NCI-H146 treated with DMSO at 0.1 percent for 48 hours (cell line): ENCODE measurements around the gene MRPL48.
"Not testable (repeated sequence)": the region's sequence is repeated elsewhere in the genome, so short reads cannot be mapped to it uniquely, and the experiment has no call there.

Experiments used
- DNase-seq: peaks from one replicate; lab custom pipeline; 2025; ENCODE audit not compliant: unreplicated experiment; lab: John Stamatoyannopoulos, UW

Gene MRPL48

DNA sequence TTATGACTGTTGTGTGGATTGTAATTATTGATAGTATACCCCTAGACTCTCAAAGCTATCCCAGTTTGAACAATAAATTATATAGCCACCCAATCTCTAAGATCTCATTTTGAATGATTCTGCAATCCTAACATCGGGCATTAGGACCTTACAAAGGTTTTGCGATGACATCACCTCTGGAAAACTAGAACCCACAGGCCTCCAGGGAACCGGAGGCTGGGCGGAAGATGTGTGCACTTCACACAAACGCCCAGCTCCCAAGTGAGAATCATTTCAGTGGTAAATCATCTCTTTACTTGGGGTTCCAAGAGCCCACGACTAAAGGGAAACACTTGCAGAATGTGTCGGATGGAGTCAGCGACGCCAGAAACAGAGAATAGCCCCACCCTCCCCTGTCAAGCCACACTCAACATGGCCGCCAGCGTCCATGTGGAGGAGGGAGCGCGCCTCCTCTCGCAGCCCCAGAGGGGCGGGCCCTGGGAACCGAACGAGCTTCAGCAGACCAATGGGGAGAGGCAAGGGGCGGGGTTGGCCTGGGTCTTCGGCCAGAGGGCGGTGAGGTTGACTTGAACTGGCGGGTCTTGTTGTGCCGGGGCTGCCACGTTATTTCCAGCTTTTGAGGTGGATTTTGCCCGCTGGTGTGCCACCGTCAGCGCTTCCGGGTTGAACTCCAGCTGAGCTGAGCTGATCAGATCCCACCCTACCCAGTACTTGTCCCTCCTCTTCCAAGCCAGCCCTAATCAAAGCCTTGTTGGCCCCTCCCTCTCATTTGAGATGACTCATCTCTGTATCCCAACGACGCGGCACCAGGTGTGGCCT is 8.4 kb upstream of the MRPL48 start:
- DNase-seq: peak; percentile 97

GRCh38 chr11:73781303-73781702 is 6.4 kb upstream of the MRPL48 start:
- DNase-seq: no peak

- peak; percentile 2 for DNase-seq
Measured at GRCh38 chr11:73783483-73784020, 4.1 kb upstream of the MRPL48 start.

- peak; percentile 47 for DNase-seq
Measured at GRCh38 chr11:73784080-73784634, 3.5 kb upstream of the MRPL48 start.

- no peak for DNase-seq
Measured at GRCh38 chr11:73784734-73785133, 2.9 kb upstream of the MRPL48 start.

DNA sequence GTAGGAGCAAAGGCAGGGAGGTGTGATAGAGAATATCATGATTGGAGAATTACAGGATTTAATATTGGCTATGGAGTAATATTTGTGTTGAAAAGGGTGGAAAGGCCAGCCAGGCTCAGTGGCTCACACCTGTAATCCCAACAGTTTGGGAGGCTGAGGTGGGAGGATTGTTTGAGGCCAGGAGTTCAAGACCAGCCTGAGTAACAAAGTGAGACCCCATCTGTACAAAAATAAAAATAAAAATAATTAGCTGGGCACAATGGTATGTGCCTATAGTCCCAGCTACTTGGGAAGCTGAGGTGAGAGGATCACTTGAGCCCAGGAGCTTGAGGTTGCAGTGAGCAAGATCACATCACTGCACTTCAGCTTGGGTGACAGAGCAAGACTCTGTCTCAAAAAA is 2.2 kb upstream of the MRPL48 start:
- DNase-seq: not testable (repeated sequence)

GRCh38 chr11:73787051-73787642 is 527 bp upstream of the MRPL48 start:
- no peak for DNase-seq

DNA sequence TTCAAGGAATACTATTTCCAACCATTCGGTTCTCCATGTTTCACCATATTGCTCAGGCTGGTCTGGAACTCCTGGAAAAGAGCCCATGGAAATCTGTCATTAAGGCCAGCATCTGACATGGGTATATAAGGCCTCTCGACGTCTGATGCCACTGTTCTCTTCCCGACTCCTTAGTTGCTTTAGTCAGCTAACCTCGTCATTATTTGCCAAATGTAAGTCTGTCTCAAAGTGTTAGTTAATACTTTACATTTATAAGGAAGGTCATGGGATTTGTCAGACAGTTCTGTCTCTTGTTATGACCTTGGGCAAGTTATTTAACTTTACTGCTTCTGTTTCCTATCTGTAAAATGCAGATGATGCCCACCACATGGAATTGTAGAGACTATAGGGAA is 1.6 kb downstream of the MRPL48 start:
- DNase-seq: no peak

- DNase-seq: peak; percentile 9
Measured at GRCh38 chr11:73792584-73792983, 4.9 kb downstream of the MRPL48 start.

DNA sequence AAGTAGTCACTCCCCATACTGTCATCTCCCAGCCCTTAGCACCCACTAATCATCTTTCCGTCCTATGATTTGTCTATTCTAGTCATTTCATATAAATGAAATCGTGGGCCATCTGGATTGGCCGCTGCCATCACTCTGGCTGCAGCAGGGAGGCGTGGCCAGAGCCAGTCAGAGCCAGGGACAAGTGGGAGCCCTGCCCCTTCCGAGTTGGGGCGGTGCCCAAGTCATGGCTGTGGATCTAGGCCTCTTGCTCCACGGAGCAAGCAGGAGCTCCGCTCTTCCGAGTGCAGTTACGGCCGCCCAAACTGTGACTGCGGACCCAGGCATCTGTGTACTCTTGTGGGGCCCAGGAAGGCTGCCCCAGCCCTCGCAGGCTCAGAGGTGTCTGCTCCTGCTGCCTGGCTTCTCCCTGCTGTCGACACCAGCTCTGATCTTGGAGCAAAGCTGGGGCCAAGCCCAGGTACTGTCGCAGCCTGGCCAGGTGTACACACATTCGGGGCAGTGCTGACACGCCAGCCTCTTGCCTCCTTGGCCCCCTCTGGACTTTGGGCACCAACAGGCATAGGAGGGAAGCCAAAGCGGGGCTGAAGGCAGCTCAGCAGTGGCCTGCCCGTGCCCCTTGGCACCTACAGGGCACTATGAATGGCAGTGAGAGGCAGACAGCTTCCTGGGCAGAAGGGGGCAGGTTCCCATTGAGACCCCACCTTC is 8.4 kb downstream of the MRPL48 start:
- no peak for DNase-seq

- DNase-seq: no peak
Measured at GRCh38 chr11:73797457-73797856, 9.8 kb downstream of the MRPL48 start.

- no peak for DNase-seq
Measured at GRCh38 chr11:73800276-73800806, 12.7 kb downstream of the MRPL48 start.

DNA sequence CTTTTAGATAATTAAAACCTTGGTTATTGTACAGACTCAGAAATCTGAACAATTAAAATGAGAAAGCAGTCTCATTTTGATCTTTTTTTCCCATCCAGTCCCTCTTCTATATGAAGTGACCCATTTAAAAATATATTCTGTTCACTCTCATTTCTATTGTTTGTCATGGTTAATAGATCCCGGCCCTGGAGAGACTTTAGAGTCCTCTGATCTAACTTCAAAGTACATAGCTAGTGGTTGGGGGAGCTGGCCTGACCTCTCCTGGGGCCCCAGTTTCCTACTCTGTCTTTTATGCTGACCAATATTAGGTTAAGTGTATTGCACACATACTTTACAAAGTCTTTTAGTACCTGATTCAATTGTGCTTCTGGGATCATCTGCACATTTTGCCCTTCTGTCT is 13.5 kb downstream of the MRPL48 start:
- no peak for DNase-seq

GRCh38 chr11:73804712-73805111 is 17.0 kb downstream of the MRPL48 start:
- peak; percentile 58 for DNase-seq

GRCh38 chr11:73808052-73808451 is 20.4 kb downstream of the MRPL48 start:
- DNase-seq: no peak

DNA sequence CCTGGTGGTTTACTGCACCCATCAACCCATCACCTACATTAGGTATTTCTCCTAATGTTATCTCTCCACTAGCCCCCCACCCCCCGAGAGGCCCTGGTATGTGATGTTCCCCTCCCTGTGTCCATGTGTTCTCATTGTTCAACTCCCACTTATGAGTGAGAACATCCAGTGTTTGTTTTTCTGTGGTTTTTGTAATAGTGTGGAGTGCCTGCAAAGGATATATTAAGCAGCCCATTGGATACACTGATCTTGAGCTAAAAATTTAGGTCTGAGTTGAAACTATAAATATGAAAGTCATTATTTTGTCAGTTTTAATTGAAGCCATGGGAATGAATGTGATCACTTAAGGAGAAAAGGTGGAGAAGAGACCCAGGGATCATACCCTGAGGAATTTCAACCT is 23.0 kb downstream of the MRPL48 start:
- no peak for DNase-seq

DNA sequence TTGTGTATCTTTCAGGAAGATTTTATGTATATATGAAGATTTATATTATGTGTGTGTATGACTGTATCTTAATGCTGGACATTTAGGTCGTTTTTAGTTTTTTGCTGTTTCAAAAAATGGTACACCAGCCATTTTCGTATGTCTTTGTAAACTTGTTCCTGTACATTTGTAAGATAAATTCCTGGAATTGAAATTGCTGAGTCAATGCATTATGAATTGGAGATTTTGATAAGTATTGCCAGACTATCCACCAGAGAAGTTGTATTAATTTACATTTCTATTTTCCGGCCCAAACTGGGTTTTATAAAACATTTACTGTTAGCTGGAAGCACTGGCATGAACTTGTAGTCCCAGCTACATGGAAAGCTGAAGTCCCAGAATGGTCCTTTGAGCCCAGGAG is 24.6 kb downstream of the MRPL48 start:
- no peak for DNase-seq

DNA sequence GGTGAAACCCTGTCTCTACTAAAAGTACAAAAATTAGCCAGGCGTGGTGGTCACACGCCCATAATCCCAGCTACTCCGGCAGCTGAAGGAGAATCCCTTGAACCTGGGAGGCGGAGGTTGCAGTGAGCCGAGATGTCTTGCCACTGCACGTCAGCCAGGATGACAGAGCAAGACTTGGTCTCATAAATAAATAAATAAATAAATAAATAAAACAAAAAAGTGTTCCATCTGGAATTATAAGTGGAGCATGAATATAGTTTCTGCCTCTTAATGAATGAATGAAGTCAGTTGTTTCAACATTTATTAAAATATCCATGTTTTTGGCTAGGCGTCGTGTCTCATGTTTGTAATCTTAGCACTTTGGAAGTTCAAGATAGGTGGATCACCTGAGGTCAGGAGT is 27.1 kb downstream of the MRPL48 start:
- DNase-seq: no peak

GRCh38 chr11:73818846-73819245 is 31.2 kb downstream of the MRPL48 start:
- DNase-seq: no peak

GRCh38 chr11:73830261-73830660 is 42.6 kb downstream of the MRPL48 start:
- DNase-seq: no peak

DNA sequence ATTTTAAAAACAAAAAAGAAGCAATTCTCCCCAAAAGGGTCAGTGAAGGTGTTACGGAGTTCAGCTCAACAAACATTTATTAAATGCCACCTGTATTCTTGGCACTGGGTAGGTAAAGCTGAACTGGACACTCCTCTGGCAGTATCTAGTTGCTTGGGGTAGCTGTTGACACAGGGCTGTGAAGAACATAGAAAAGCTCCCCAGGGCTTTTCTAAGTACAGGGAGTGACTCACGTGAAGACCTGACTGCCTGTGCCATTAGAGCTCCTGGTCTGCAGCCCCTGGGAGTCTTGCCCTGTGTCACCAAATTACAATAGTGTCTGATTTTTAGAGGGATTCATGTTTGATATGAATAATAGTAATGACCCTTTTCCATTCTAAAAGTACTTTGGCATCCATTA is 45.4 kb downstream of the MRPL48 start:
- no peak for DNase-seq
